Mucosa of descending colon (tissue), 3 donors: Measurements from ENCODE around the gene CAMK1. TPM values are rescaled to one million over a fixed set of nuclear protein-coding genes. Genes with fewer than 3 reads are reported as not detected.
A peak's percentile ranks its signal among the peaks of the same experiment; 100 is the strongest.

ENCODE experiments used
- ATAC-seq: fragments of 200-7000 bp; cut with Tn5 transposase; one replicate; pipeline ENCODE4 v1.9.1; 2020; ENCODE audit warnings: mild to moderate bottlenecking, moderate library complexity
- DNase-seq, 3 donors: peaks; one replicate each; pipeline ENCODE4 v3.0.0-alpha.2; 2020
- H3K36me3 ChIP-seq: fragments of 200-600 bp; one replicate; pipeline ENCODE4 v1.8.0; 2021; ENCODE audit warnings: low read depth, mild to moderate bottlenecking
- H3K4me1 ChIP-seq: fragments of 200-600 bp; one replicate; pipeline ENCODE4 v1.8.0; 2021; ENCODE audit warnings: low read depth, mild to moderate bottlenecking
- H3K4me3 ChIP-seq: fragments of 200-600 bp; one replicate; pipeline ENCODE4 v1.8.0; 2021; ENCODE audit warnings: mild to moderate bottlenecking
- H3K9me3 ChIP-seq: fragments of 200-600 bp; one replicate; pipeline ENCODE4 v1.8.0; 2021; ENCODE audit warnings: mild to moderate bottlenecking
- intact Hi-C, 2 donors: fragments of 100-400 bp; cut with DNase I in 1 of 2; cut with micrococcal nuclease in 1 of 2; formaldehyde crosslinking; loops; one replicate each; pipeline versions ENCODE4 v1.11.0 to v1.11.1; 2022; cut with DNase I, micrococcal nuclease
- total RNA-seq, 3 donors: library from RNA; stranded (reverse); fragmentation: NEBNext Ultra II Directional in 2 of 3; extraction: Animal tissue kit (Norgen Biotek cat#: 25700) in 2 of 3; gene quantifications; one replicate each; pipeline versions ENCODE4 v1.2.1 to v1.2.4, GENCODE V29; 2021 to 2023
- TF ChIP-seq, protein P1 (sequence below): fragments of 200-600 bp; IDR thresholded peaks from one replicate; pipeline ENCODE4 v1.8.0; 2022; ENCODE audit warnings: antibody characterized with exemption, mild to moderate bottlenecking
- donor health status: DM: no; HTN: no; CAD: no; lungs with moderate emphysema.
- donor health status: DM: no; HTN: no; CAD: no.
- donor health status: DM: no; HTN: yes; CAD: no.

Gene CAMK1
- total RNA-seq, 3 donors from 2014 or later: 5.7 to 35.8 (median 10.1) TPM

DNA sequence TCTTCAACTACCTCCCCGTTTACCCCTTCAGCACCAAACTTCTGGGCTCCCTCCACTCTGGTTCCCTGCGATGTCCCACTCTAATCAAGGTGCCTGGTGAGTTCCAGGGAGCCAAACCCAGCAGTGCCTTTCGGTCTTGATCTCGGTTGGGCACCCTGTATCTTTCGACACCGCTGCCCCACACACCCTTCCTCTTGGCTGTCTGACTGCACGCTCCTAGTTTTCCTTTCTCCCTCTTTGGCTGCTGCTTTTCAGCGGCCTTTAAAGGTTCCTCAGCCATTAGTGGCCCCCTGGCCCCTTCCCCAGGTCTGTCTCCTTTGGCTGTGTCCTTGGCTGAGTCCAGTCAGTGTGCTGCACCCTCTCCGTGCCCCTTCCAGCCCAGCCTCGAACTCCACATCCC, 41.1 kb upstream of the CAMK1 start:
- intact Hi-C loops: no loop called here
- TF ChIP-seq, protein P1, sequence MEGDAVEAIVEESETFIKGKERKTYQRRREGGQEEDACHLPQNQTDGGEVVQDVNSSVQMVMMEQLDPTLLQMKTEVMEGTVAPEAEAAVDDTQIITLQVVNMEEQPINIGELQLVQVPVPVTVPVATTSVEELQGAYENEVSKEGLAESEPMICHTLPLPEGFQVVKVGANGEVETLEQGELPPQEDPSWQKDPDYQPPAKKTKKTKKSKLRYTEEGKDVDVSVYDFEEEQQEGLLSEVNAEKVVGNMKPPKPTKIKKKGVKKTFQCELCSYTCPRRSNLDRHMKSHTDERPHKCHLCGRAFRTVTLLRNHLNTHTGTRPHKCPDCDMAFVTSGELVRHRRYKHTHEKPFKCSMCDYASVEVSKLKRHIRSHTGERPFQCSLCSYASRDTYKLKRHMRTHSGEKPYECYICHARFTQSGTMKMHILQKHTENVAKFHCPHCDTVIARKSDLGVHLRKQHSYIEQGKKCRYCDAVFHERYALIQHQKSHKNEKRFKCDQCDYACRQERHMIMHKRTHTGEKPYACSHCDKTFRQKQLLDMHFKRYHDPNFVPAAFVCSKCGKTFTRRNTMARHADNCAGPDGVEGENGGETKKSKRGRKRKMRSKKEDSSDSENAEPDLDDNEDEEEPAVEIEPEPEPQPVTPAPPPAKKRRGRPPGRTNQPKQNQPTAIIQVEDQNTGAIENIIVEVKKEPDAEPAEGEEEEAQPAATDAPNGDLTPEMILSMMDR: no peak
- ATAC-seq (no peak), DNase-seq (no peak)
- peaks cover 18% of the 10 kb centered on the region for H3K4me1 ChIP-seq
- H3K4me3 ChIP-seq: no peak overlapping the region
- no peaks in the 10 kb centered on the region for H3K9me3 ChIP-seq
- H3K36me3 ChIP-seq: no peaks in the 10 kb centered on the region

DNA sequence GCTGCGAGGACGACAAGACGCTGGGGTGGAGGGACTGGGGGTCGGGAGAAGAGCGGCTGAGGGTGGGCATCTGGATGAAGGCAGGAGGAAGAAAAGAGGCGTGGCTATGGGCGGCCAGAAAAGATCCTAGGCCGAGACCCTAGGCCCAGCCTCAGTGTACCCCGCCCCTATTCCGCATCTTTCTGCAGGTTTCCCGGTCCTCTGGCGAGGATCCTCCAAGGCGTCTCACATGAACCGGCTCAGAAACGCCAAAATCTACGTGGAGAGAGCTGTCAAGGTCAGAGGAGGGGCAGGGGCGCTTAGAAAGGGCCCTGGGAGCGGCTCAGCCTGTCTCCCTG, 40.7 kb upstream of the CAMK1 start:
- H3K36me3 ChIP-seq: no peaks in the 10 kb centered on the region
- TF ChIP-seq, protein P1: no peak
- H3K4me1 ChIP-seq: peaks cover 18% of the 10 kb centered on the region
- ATAC-seq: peak; percentile 1
- H3K9me3 ChIP-seq: no peaks in the 10 kb centered on the region
- intact Hi-C loops: no loop called here
- H3K4me3 ChIP-seq: peak overlapping the region; percentile 56
- DNase-seq: peak in 1 of 3 donors; percentile 25

DNA sequence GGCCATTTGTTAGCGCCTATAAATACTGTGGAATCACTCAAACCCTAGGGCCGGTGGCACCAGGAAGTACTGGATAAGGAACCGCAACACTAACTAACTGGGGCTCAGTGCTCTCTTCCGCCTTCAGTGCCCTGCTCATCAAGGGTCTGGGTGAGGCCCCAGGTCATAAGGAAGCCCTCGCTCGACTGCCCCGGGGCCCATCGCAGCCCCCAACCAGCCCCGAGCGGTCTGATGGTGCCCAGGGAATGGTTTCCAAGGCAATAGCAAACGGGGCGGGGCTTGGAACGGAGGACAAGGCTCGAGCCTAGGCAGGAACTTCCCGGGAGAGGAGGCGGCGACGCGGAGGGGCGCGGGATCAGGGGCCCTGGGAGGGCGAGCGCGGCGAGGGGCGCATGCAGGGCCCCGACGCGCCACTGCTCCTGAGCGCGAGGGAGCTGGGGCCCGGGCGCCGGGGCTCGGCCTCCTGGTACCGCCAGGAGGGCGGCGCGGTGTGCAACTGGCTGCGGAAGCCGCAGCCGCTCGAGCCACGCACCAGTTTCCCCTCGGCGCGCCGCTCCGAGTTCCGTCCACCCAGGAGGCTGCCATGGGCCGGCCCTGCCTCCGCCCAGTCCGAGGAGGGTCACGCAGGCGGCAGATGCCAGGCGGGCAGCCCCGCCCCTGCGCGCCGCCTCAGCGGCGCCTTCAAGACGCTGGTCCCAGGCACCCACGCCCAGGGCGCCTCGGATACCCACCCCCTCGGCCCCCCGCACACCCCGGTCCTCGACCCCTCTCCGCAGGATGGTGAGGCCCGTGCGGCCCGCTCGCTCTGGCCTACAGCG, 40.1 kb upstream of the CAMK1 start, which contains the start of gene TTLL3:
TSS of gene TTLL3 (plus strand) at position 648 of the 818 bp plus-strand sequence. CDS start 400 bp downstream, outside the sequence.
- H3K4me1 ChIP-seq: peaks cover 18% of the 10 kb centered on the region
- peak within 1 kb of the TSS; percentile 56 for H3K4me3 ChIP-seq
- ATAC-seq: peak; percentile 87
- TF ChIP-seq, protein P1: no peak
- H3K36me3 ChIP-seq: no peaks in the 10 kb centered on the region
- intact Hi-C loops: no loop called here
- peak; percentile 85 to 86 (median 86) for DNase-seq
- H3K9me3 ChIP-seq: no peaks in the 10 kb centered on the region

DNA sequence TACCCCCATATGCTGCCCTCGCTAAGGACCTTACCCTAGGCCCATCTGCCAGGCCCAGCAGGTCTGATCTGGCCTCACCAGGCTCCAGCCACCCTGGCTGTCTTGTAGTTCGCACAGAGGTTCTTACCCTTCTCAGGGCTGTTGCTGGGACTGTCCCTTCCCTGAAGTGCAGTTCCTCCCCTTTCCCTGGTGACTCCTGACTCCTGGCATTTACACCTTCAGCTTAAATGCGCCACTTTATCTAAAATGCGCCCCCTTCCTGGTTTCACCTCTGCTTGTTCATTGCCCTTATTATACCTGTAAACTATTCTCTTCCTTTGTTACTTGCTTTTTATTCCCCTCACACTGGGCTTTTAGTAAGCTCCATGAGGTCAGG, 39.5 kb upstream of the CAMK1 start:
- peak; percentile 71 for ATAC-seq
- DNase-seq: peak in 1 of 3 donors; percentile 59

DNA sequence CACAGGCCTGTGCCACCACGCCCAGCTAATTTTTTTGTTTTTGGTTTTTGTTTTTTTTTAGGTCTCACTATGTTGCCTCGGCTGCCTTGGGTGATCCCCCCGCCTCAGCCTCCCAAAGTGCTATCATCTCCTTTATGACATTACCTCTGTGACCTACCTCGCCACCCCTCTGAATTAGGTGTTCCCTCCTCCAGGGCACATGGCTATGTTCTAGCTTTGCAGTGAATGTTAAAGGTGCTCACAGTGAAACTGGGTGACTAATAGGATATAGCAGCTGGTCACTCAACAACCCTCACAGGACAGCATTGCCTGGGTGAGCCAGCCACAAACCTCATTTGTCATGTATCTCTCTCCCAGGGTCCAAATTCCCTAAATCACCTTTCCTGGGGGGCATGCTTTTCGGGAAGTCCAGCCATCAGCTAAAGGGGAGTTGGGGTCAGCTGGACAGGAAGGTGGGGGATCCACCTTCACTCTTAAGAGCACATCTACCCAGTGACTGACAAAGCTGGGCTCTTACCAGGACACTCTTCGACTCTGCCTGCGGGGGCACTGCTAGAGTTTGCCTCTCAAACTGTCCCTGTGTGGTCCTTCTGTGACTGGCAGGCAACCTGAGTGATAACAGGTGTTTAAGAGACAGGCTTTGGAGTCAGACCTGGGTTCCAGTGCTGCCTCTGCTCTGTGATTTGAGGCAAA, 38.7 kb upstream of the CAMK1 start:
- H3K4me3 ChIP-seq: no peak overlapping the region
- peaks cover 5% of the 10 kb centered on the region for H3K36me3 ChIP-seq
- ATAC-seq (peak; percentile 26), DNase-seq (peak in 1 of 3 donors; percentile 47)
- H3K4me1 ChIP-seq: peaks cover 18% of the 10 kb centered on the region
- no peaks in the 10 kb centered on the region for H3K9me3 ChIP-seq
- TF ChIP-seq, protein P1: no peak
- intact Hi-C loops: no loop called here

More for the DNA sequence above, 39.5 kb upstream of the CAMK1 start:
- H3K9me3 ChIP-seq: no peaks in the 10 kb centered on the region
- H3K36me3 ChIP-seq: no peaks in the 10 kb centered on the region
- intact Hi-C loops: no loop called here
- H3K4me1 ChIP-seq: peaks cover 18% of the 10 kb centered on the region
- TF ChIP-seq, protein P1: no peak
- peak overlapping the region; percentile 56 for H3K4me3 ChIP-seq
